K562 (cell line): ENCODE measurements around the gene BNIPL. TPM values are rescaled to one million over a fixed set of nuclear protein-coding genes. Genes with fewer than 3 reads are reported as not detected.

ENCODE experiments used
- ARID3A ChIP-seq: IDR thresholded peaks from 2 replicates; pipeline ENCODE4 v1.6.1; 2012; ENCODE audit warnings: low read depth, low read length, improper control_type of control experiment, borderline replicate concordance
- BRD9 ChIP-seq: fragments of 450-650 bp; IDR thresholded peaks from 2 replicates; pipeline ENCODE4 v1.6.1; 2018; ENCODE audit warnings: low read depth; ENCODE audit not compliant: partially characterized antibody
- CHD1 ChIP-seq: fragments of 200-600 bp; sonication (generic); IDR thresholded peaks from one replicate; pipeline ENCODE4 v1.6.1; 2012; ENCODE audit warnings: mild to moderate bottlenecking, moderate library complexity, low read length, inconsistent platforms
- CREB5 ChIP-seq: fragments of 250-450 bp; sonication (Bioruptor Pico); IDR thresholded peaks from 2 replicates; pipeline ENCODE4 v1.5.0; 2020; ENCODE audit warnings: mild to moderate bottlenecking
- ESRRA ChIP-seq: fragments of 450-650 bp; IDR thresholded peaks from 2 replicates; pipeline ENCODE4 v1.6.1; 2014; ENCODE audit warnings: low read depth, mild to moderate bottlenecking, moderate library complexity, borderline replicate concordance
- ETS2 ChIP-seq: IDR thresholded peaks from 2 replicates; pipeline ENCODE4 v1.6.1; 2016; ENCODE audit warnings: borderline replicate concordance, missing genetic modification characterization, mild to moderate bottlenecking, moderate library complexity, missing compliant biosample characterization; ENCODE audit not compliant: poor library complexity, severe bottlenecking
- JUN ChIP-seq, 2 experiments: sonication (generic) in 1 of 2; formaldehyde crosslinking in 1 of 2; IDR thresholded peaks; 2 replicates each; pipeline versions ENCODE4 v1.6.1 to v1.8.0; 2012 to 2022; ENCODE audit warnings: borderline replicate concordance in 2 of 2, mild to moderate bottlenecking in 2 of 2, improper control_type of control experiment in 1 of 2, low read depth in 1 of 2, low read length in 1 of 2, missing genetic modification reagents in 1 of 2
- JUND ChIP-seq, 2 experiments: IDR thresholded peaks; 2 replicates in 1 of 2; 3 replicates in 1 of 2; pipeline ENCODE4 v1.6.1; 2011; ENCODE audit warnings: borderline replicate concordance in 2 of 2, low read depth in 2 of 2, low read length in 2 of 2, improper control_type of control experiment in 1 of 2, missing biosample characterization in 1 of 2, missing genetic modification characterization in 1 of 2, missing genetic modification reagents in 1 of 2
- MCM2 ChIP-seq: fragments of 450-650 bp; IDR thresholded peaks from 2 replicates; pipeline ENCODE4 v1.6.1; 2017; ENCODE audit warnings: low read depth, mild to moderate bottlenecking
- MED1 ChIP-seq: sonication (generic); formaldehyde crosslinking; IDR thresholded peaks from 2 replicates; pipeline ENCODE4 v1.8.1; 2023; ENCODE audit warnings: missing genetic modification reagents, borderline replicate concordance
- NFIX ChIP-seq: fragments of 250-450 bp; sonication (Bioruptor Pico); IDR thresholded peaks from 2 replicates; pipeline ENCODE4 v1.4.0; 2020; ENCODE audit warnings: low read depth, mild to moderate bottlenecking, moderate library complexity
- PBX2 ChIP-seq, 2 experiments: IDR thresholded peaks in 1 of 2; conservative IDR thresholded peaks in 1 of 2; 2 replicates each; pipeline ENCODE4 v1.6.1; 2016; ENCODE audit warnings: low read depth in 2 of 2, mild to moderate bottlenecking in 1 of 2, missing compliant biosample characterization in 1 of 2, missing genetic modification characterization in 1 of 2, moderate library complexity in 1 of 2
- RBM15 ChIP-seq: fragments of 200-400 bp; formaldehyde crosslinking; IDR thresholded peaks from 2 replicates; pipeline ENCODE4 v1.6.1; 2018; ENCODE audit warnings: mild to moderate bottlenecking, low read length, moderate library complexity; ENCODE audit not compliant: insufficient read depth
- ZBTB2 ChIP-seq: fragments of 450-650 bp; IDR thresholded peaks from 2 replicates; pipeline ENCODE4 v1.6.1; 2016; ENCODE audit warnings: antibody characterized with exemption
- ZBTB7A ChIP-seq: IDR thresholded peaks from 2 replicates; pipeline ENCODE4 v1.6.1; 2011; ENCODE audit warnings: low read depth, mild to moderate bottlenecking, low read length, moderate library complexity, borderline replicate concordance; ENCODE audit not compliant: control insufficient read depth
- ZNF124 ChIP-seq: sonication (generic); formaldehyde crosslinking; IDR thresholded peaks from 2 replicates; pipeline ENCODE4 v1.8.1; 2022; ENCODE audit warnings: missing genetic modification reagents
- ZNF134 ChIP-seq: fragments of 250-450 bp; sonication (Bioruptor Pico); conservative IDR thresholded peaks from 2 replicates; pipeline ENCODE4 v1.4.0; 2020
- polyA plus RNA-seq, 8 experiments: library from polyadenylated mRNA; depleted of rRNA in 4 of 8; stranded (reverse) in 5 of 8; unstranded in 3 of 8; fragments of >200 nt; fragmentation: Nextera tagmentation in 2 of 8; fragmentation: Illumina TruSeq in 1 of 8; extraction: Ambion mirVana in 2 of 8; extraction: Trizol in 1 of 8; gene quantifications; 2 replicates each; pipeline versions ENCODE4 v1.2.1 to v1.2.3, GENCODE V29; 2011 to 2014; ENCODE audit warnings: inconsistent platforms in 1 of 8, missing spikeins in 1 of 8
- total RNA-seq, 7 experiments: library from RNA; depleted of rRNA in 6 of 7; stranded (reverse); fragments of >200 nt in 6 of 7; fragmentation: Illumina TruSeq in 2 of 7; extraction: Trizol in 2 of 7; gene quantifications; 2 replicates each; pipeline versions ENCODE4 v1.2.1 to v1.2.3, GENCODE V29; 2011 to 2021; ENCODE audit warnings: low replicate concordance in 1 of 7

Gene BNIPL
- total and polyA plus RNA-seq, 9 of the 15 experiments (the other 6 are each of a cell fraction or from before 2014, with no cell fraction given), result 0.08 to 1.4 (median 0.68) TPM

- TF ChIP-seq ARID3A (no peak), ZNF124 (CRISPR knock-in tag) (no peak), BRD9 (no peak), MED1 (no peak), ZBTB7A (peak; percentile 62; the same call in 1 of the 2 replicates), JUN (IDR thresholded peaks at IDR 0.05; ENCODE audit: borderline replicate concordance, low read depth, low read length) (peak; percentile 74; the same call in 1 of the 2 replicates), JUN (CRISPR knock-in tag; IDR thresholded peaks at IDR 0.05; ENCODE audit: borderline replicate concordance) (no peak), CREB5 (CRISPR knock-in tag) (no peak), PBX2 (CRISPR knock-in tag; IDR thresholded peaks at IDR 0.05; ENCODE audit: low read depth) (no peak), PBX2 (tag; conservative IDR thresholded peaks at IDR 0.05; ENCODE audit: low read depth) (no peak), JUND (IDR thresholded peaks at IDR 0.05; ENCODE audit: borderline replicate concordance, low read depth, low read length) (peak; percentile 76), JUND (tag; IDR thresholded peaks at IDR 0.05; ENCODE audit: borderline replicate concordance, low read depth, low read length) (peak; percentile 82; the same call in 2 of the 3 replicates), NFIX (no peak), MCM2 (no peak), ZBTB2 (peak; percentile 86; the same call in 1 of the 2 replicates), RBM15 (no peak), ESRRA (peak; percentile 74; the same call in 1 of the 2 replicates), ETS2 (no peak), ZNF134 (CRISPR knock-in tag) (no peak), CHD1 (no peak)
Observed at GRCh38 chr1:150999051-150999674, 37.2 kb upstream of the BNIPL start (continued).
